ENCODE results near the gene DCAF15. TPM values are rescaled to one million over a fixed set of nuclear protein-coding genes. Genes with fewer than 3 reads are reported as not detected.

The DCAF15 gene
- total RNA-seq, 1 donor from 2014 or later = 83.4 TPM

GRCh38 chr19:13955662-13956364 lies 3.5 kb downstream of the DCAF15 start:
- Mint-ChIP-seq H3K36me3 (ENCODE audit: low read depth) (peaks cover 54% of the 10 kb centered on the region), H3K4me3 (no peak overlapping the region), H3K27ac (no peak overlapping the region), H3K27me3 (no peaks in the 10 kb centered on the region), H3K9me3 (no peaks in the 10 kb centered on the region), H3K4me1 (peaks cover 18% of the 10 kb centered on the region)
- ATAC-seq (ENCODE audit: low read depth) (no peak), DNase-seq (no peak)
- intact Hi-C loops (cut with micrococcal nuclease) = no loop called here
- POLR2A ChIA-PET = interaction anchor here (0.7 to 1.6 kb wide), 2 partner anchors 30 to 63 kb away, joined by 3 read pairs; no protein-coding TSS in a partner anchor
- CTCF ChIA-PET = no interaction called here
- TF ChIP-seq, protein P1, sequence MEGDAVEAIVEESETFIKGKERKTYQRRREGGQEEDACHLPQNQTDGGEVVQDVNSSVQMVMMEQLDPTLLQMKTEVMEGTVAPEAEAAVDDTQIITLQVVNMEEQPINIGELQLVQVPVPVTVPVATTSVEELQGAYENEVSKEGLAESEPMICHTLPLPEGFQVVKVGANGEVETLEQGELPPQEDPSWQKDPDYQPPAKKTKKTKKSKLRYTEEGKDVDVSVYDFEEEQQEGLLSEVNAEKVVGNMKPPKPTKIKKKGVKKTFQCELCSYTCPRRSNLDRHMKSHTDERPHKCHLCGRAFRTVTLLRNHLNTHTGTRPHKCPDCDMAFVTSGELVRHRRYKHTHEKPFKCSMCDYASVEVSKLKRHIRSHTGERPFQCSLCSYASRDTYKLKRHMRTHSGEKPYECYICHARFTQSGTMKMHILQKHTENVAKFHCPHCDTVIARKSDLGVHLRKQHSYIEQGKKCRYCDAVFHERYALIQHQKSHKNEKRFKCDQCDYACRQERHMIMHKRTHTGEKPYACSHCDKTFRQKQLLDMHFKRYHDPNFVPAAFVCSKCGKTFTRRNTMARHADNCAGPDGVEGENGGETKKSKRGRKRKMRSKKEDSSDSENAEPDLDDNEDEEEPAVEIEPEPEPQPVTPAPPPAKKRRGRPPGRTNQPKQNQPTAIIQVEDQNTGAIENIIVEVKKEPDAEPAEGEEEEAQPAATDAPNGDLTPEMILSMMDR (IDR thresholded peaks at IDR 0.05) = no peak

GRCh38 chr19:13956365-13956744 lies 4.0 kb downstream of the DCAF15 start:
- peaks cover 56% of the 10 kb centered on the region for H3K36me3 Mint-ChIP-seq (ENCODE audit: low read depth)
- no peaks in the 10 kb centered on the region for H3K27me3 Mint-ChIP-seq
- intact Hi-C loops (cut with micrococcal nuclease) = no loop called here
- TF ChIP-seq, protein P1 (IDR thresholded peaks at IDR 0.05) = no peak
- POLR2A ChIA-PET = interaction anchor here (0.7 to 1.6 kb wide), 3 partner anchors 30 to 180 kb away, joined by 3 read pairs; no protein-coding TSS in a partner anchor
- CTCF ChIA-PET = no interaction called here
- peaks cover 18% of the 10 kb centered on the region for H3K4me1 Mint-ChIP-seq
- DNase-seq = no peak
- H3K27ac Mint-ChIP-seq = no peak overlapping the region
- H3K4me3 Mint-ChIP-seq = no peak overlapping the region
- no peak for ATAC-seq (ENCODE audit: low read depth)
- H3K9me3 Mint-ChIP-seq = no peaks in the 10 kb centered on the region

- POLR2A ChIA-PET = interaction anchor here (0.7 kb wide), 1 partner anchor 180 kb away, joined by 3 read pairs; no protein-coding TSS in a partner anchor
- TF ChIP-seq, protein P1 (IDR thresholded peaks at IDR 0.05) = no peak
- no peak overlapping the region for H3K4me3 Mint-ChIP-seq
Measured at GRCh38 chr19:13957051-13957450, 4.7 kb downstream of the DCAF15 start.

DNA sequence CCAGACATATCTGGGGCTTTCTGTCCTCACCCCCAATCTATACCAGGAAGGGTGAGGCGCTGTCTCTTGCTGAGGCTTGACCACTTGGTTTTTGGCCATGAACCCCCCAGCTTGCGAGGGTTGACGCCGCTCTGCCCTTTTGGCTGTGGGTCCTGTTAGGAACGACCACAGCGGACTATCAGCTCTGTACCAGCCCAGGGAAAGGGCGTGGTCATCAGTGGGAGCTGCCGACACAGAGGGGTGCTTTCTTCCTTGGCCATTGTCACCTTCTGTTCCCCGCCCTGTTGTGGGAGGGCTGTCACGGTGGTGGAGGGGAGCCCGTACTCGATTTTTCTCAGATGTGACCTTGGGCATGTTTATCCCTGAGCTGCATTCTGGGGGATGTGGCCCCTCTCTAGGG lies 5.7 kb downstream of the DCAF15 start:
- POLR2A ChIA-PET = no interaction called here
- CTCF ChIA-PET = no interaction called here

More at GRCh38 chr19:13957051-13957450, 4.7 kb downstream of the DCAF15 start:
- H3K36me3 Mint-ChIP-seq (ENCODE audit: low read depth) = peaks cover 60% of the 10 kb centered on the region
- intact Hi-C loops (cut with micrococcal nuclease) = no loop called here
- H3K27ac Mint-ChIP-seq = no peak overlapping the region
- no peak for ATAC-seq (ENCODE audit: low read depth)
- H3K9me3 Mint-ChIP-seq = no peaks in the 10 kb centered on the region
- peaks cover 14% of the 10 kb centered on the region for H3K4me1 Mint-ChIP-seq
- CTCF ChIA-PET = no interaction called here
- no peaks in the 10 kb centered on the region for H3K27me3 Mint-ChIP-seq
- DNase-seq = no peak

More for the DNA sequence above, 5.7 kb downstream of the DCAF15 start:
- intact Hi-C loops (cut with micrococcal nuclease) = no loop called here
- no peak overlapping the region for H3K27ac Mint-ChIP-seq
- no peak for DNase-seq
- no peaks in the 10 kb centered on the region for H3K9me3 Mint-ChIP-seq
- ATAC-seq (ENCODE audit: low read depth) = no peak
- H3K4me3 Mint-ChIP-seq = no peak overlapping the region
- H3K27me3 Mint-ChIP-seq = no peaks in the 10 kb centered on the region
- peaks cover 9% of the 10 kb centered on the region for H3K4me1 Mint-ChIP-seq
- H3K36me3 Mint-ChIP-seq (ENCODE audit: low read depth) = peaks cover 60% of the 10 kb centered on the region
- TF ChIP-seq, protein P1 (IDR thresholded peaks at IDR 0.05) = no peak

Measured in activated B cell treated with CpG ODN at 0.5 μM for 24 hours (primary cell).